Prostate gland (tissue), 2 donors: ENCODE measurements around the gene ALOX12B.
A peak's percentile ranks its signal among the peaks of the same experiment; 100 is the strongest.

Experiments used
- POLR2A ChIP-seq: fragments of 450-650 bp; IDR thresholded peaks from one replicate; pipeline ENCODE4 v1.6.1; 2016; ENCODE audit warnings: antibody characterized with exemption, mild to moderate bottlenecking
- POLR2AphosphoS5 ChIP-seq: sonication (generic); formaldehyde crosslinking; IDR thresholded peaks from one replicate; pipeline ENCODE4 v1.6.1; 2017; ENCODE audit warnings: antibody characterized with exemption
- TF ChIP-seq, protein P1 (sequence below), 4 experiments: fragments of 200-600 bp in 2 of 4; fragments of 450-650 bp in 2 of 4; sonication (generic) in 2 of 4; IDR thresholded peaks; 1 replicate in 3 of 4; 2 replicates in 1 of 4; pipeline ENCODE4 v1.5.1; 2016 to 2019; ENCODE audit warnings: antibody characterized with exemption in 4 of 4, mild to moderate bottlenecking in 2 of 4, moderate library complexity in 2 of 4

- TF ChIP-seq, protein P1, sequence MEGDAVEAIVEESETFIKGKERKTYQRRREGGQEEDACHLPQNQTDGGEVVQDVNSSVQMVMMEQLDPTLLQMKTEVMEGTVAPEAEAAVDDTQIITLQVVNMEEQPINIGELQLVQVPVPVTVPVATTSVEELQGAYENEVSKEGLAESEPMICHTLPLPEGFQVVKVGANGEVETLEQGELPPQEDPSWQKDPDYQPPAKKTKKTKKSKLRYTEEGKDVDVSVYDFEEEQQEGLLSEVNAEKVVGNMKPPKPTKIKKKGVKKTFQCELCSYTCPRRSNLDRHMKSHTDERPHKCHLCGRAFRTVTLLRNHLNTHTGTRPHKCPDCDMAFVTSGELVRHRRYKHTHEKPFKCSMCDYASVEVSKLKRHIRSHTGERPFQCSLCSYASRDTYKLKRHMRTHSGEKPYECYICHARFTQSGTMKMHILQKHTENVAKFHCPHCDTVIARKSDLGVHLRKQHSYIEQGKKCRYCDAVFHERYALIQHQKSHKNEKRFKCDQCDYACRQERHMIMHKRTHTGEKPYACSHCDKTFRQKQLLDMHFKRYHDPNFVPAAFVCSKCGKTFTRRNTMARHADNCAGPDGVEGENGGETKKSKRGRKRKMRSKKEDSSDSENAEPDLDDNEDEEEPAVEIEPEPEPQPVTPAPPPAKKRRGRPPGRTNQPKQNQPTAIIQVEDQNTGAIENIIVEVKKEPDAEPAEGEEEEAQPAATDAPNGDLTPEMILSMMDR (IDR thresholded peaks at IDR 0.05), result no peak
- TF ChIP-seq POLR2A (no peak), POLR2AphosphoS5 (peak; percentile 47)
These were observed 48.4 kb downstream of the ALOX12B start, which contains the start of gene ALOX15B for GRCh38 chr17:8038954-8039610.
